ENCODE measurements around the gene GET3. TPM values are rescaled to one million over a fixed set of nuclear protein-coding genes. Genes with fewer than 3 reads are reported as not detected.

The GET3 gene
- total RNA-seq, 1 experiment from 2014 or later: 69.9 TPM

- H3K4me3 ChIP-seq (ENCODE audit: low read depth in 2 of 2, low read length in 2 of 2): no peak overlapping the region
- TF ChIP-seq CTCF (IDR thresholded peaks at IDR 0.05): no peak
- TF ChIP-seq POLR2AphosphoS5 (IDR thresholded peaks at IDR 0.05; ENCODE audit: low read depth, low read length): no peak
- BruUV-seq (replicated peaks): no TSS peak
- DNase-seq (ENCODE audit: low read depth, low spot score): no peak
- ChIA-PET CTCF (interaction anchor here (1.3 kb wide), 1 partner anchor 9 kb away, joined by 4 read pairs; no protein-coding TSS in a partner anchor), POLR2A (interaction anchor here (0.6 kb wide), 2 partner anchors 52 to 1742 kb away, joined by 3 to 8 read pairs; no protein-coding TSS in a partner anchor)
- no peak for ATAC-seq
- no peaks in the 10 kb centered on the region for H3K9me3 ChIP-seq (ENCODE audit: control insufficient read depth, insufficient read depth, low read depth, low read length)
- H3K4me1 ChIP-seq (ENCODE audit: control insufficient read depth, insufficient read depth, low read length): peaks cover 58% of the 10 kb centered on the region
- H3K36me3 ChIP-seq (ENCODE audit: control insufficient read depth, insufficient read depth, low read length): no peaks in the 10 kb centered on the region; the same call in 1 of the 2 replicates
- H3K27ac ChIP-seq (ENCODE audit: low read length): peak overlapping the region; percentile 99
- no peaks in the 10 kb centered on the region for H3K27me3 ChIP-seq (ENCODE audit: control insufficient read depth, insufficient read depth, low read length)
- in situ Hi-C loops (cut with HindIII; ENCODE audit: low pct_unique_long_range_greater_than_20kb, low sequenced_read_pairs): no loop called here
- intact Hi-C loops (cut with micrococcal nuclease; ENCODE audit: unreplicated experiment): no loop called here
These were observed 49.7 kb downstream of the GET3 start for GRCh38 chr19:12786952-12787351.

GRCh38 chr19:12787458-12787857 is 50.2 kb downstream of the GET3 start:
- intact Hi-C loops (cut with micrococcal nuclease; ENCODE audit: unreplicated experiment) (no loop called here), in situ Hi-C loops (cut with HindIII; ENCODE audit: low pct_unique_long_range_greater_than_20kb, low sequenced_read_pairs) (no loop called here)
- ATAC-seq: no peak
- H3K36me3 ChIP-seq (ENCODE audit: control insufficient read depth, insufficient read depth, low read length): no peaks in the 10 kb centered on the region; the same call in 1 of the 2 replicates
- TF ChIP-seq POLR2AphosphoS5 (IDR thresholded peaks at IDR 0.05; ENCODE audit: low read depth, low read length) (no peak), SIN3A (IDR thresholded peaks at IDR 0.05; ENCODE audit: borderline replicate concordance, insufficient read depth, low read depth, low read length) (no peak), TCF7L2 (IDR thresholded peaks at IDR 0.05; ENCODE audit: low read depth, low read length) (no peak), CTCF (IDR thresholded peaks at IDR 0.05) (no peak), REST (IDR thresholded peaks at IDR 0.05; ENCODE audit: insufficient read depth in 1 of 2, low read depth in 2 of 2, low read length in 1 of 2) (no peak)
- no peak overlapping the region for H3K4me3 ChIP-seq (ENCODE audit: low read depth in 2 of 2, low read length in 2 of 2)
- ChIA-PET CTCF (interaction anchor here (0.6 to 1.3 kb wide), 2 partner anchors 10 to 14 kb away, joined by 3 to 4 read pairs; no protein-coding TSS in a partner anchor), POLR2A (interaction anchor here (0.6 kb wide), 1 partner anchor 1742 kb away, joined by 3 read pairs; no protein-coding TSS in a partner anchor)
- no peaks in the 10 kb centered on the region for H3K27me3 ChIP-seq (ENCODE audit: control insufficient read depth, insufficient read depth, low read length)
- peaks cover 56% of the 10 kb centered on the region for H3K4me1 ChIP-seq (ENCODE audit: control insufficient read depth, insufficient read depth, low read length)
- no peaks in the 10 kb centered on the region for H3K9me3 ChIP-seq (ENCODE audit: control insufficient read depth, insufficient read depth, low read depth, low read length)
- peak overlapping the region; percentile 99 for H3K27ac ChIP-seq (ENCODE audit: low read length)
- DNase-seq (ENCODE audit: low read depth, low spot score): no peak
- no TSS peak for BruUV-seq (replicated peaks)

Data from Panc1 (cell line).